Mesenchymal stem cell (in vitro differentiated cells and primary cell): Measurements from ENCODE around the gene RBFOX2.

ENCODE experiments used
- DNase-seq: peaks from one replicate; pipeline ENCODE4 v3.0.0-alpha.2; 2013
- H2AFZ ChIP-seq: one replicate; pipeline ENCODE4 v1.6.1; 2013; ENCODE audit warnings: low read depth, mild to moderate bottlenecking, control low read depth, inconsistent platforms, low read length, moderate library complexity
- H2AK5ac ChIP-seq: 2 replicates; pipeline ENCODE4 v1.6.1; 2013; ENCODE audit warnings: low read length, moderate library complexity, mild to moderate bottlenecking, inconsistent platforms; ENCODE audit not compliant: severe bottlenecking
- H2BK120ac ChIP-seq: one replicate; pipeline ENCODE4 v1.6.1; 2013; ENCODE audit warnings: low read depth, mild to moderate bottlenecking, inconsistent platforms, low read length, moderate library complexity
- H2BK12ac ChIP-seq, 2 experiments: one replicate each; pipeline ENCODE4 v1.6.1; 2013; ENCODE audit warnings: inconsistent platforms in 2 of 2, low read length in 2 of 2, mild to moderate bottlenecking in 2 of 2, moderate library complexity in 2 of 2, control low read depth in 1 of 2
- H2BK15ac ChIP-seq: one replicate; pipeline ENCODE4 v1.6.1; 2013; ENCODE audit warnings: mild to moderate bottlenecking, low read depth, inconsistent platforms; ENCODE audit not compliant: poor library complexity, severe bottlenecking
- H2BK5ac ChIP-seq: 2 replicates; pipeline ENCODE4 v1.6.1; 2013; ENCODE audit warnings: low read depth, mild to moderate bottlenecking, low read length, control low read depth, inconsistent platforms; ENCODE audit not compliant: poor library complexity, severe bottlenecking
- H3K14ac ChIP-seq, 2 experiments: one replicate each; pipeline ENCODE4 v1.6.1; 2013; ENCODE audit warnings: inconsistent platforms in 2 of 2, low read length in 2 of 2, control low read depth in 1 of 2, mild to moderate bottlenecking in 1 of 2, moderate library complexity in 1 of 2
- H3K18ac ChIP-seq, 2 experiments: one replicate each; pipeline ENCODE4 v1.6.1; 2013; ENCODE audit warnings: inconsistent platforms in 2 of 2, low read length in 2 of 2, control low read depth in 1 of 2, low read depth in 1 of 2, mild to moderate bottlenecking in 1 of 2
- H3K23ac ChIP-seq, 2 experiments: one replicate each; pipeline ENCODE4 v1.6.1; 2013; ENCODE audit warnings: inconsistent platforms in 2 of 2, low read length in 2 of 2, mild to moderate bottlenecking in 2 of 2, moderate library complexity in 2 of 2, control low read depth in 1 of 2
- H3K27ac ChIP-seq: 2 replicates; pipeline ENCODE4 v1.5.1; 2013; ENCODE audit warnings: mild to moderate bottlenecking, moderate library complexity, low read length, control low read depth, inconsistent platforms; ENCODE audit not compliant: poor library complexity, severe bottlenecking
- H3K27me3 ChIP-seq, 2 experiments: 2 replicates each; pipeline versions ENCODE4 v1.6.1 to v1.7.0; 2013; ENCODE audit warnings: low read length in 2 of 2, mild to moderate bottlenecking in 2 of 2, moderate library complexity in 2 of 2, control low read depth in 1 of 2, inconsistent platforms in 1 of 2; ENCODE audit not compliant: control insufficient read depth in 1 of 2, insufficient read depth in 1 of 2
- H3K36me3 ChIP-seq, 2 experiments: 2 replicates each; pipeline versions ENCODE4 v1.6.1 to v1.7.0; 2013; ENCODE audit warnings: low read length in 2 of 2, control low read depth in 1 of 2, inconsistent platforms in 1 of 2, low read depth in 1 of 2, mild to moderate bottlenecking in 1 of 2; ENCODE audit not compliant: insufficient read depth in 2 of 2, control insufficient read depth in 1 of 2
- H3K4ac ChIP-seq, 2 experiments: one replicate each; pipeline ENCODE4 v1.6.1; 2013; ENCODE audit warnings: inconsistent platforms in 2 of 2, low read length in 2 of 2, mild to moderate bottlenecking in 2 of 2, moderate library complexity in 2 of 2, control low read depth in 1 of 2, low read depth in 1 of 2
- H3K4me1 ChIP-seq: 2 replicates; pipeline ENCODE4 v1.6.1; 2013; ENCODE audit warnings: low read depth, low read length, control low read depth; ENCODE audit not compliant: control insufficient read depth, insufficient read depth
- H3K4me2 ChIP-seq: 2 replicates; pipeline ENCODE4 v1.6.1; 2013; ENCODE audit warnings: low read length, mild to moderate bottlenecking, inconsistent platforms; ENCODE audit not compliant: poor library complexity, severe bottlenecking
- H3K4me3 ChIP-seq, 2 experiments: 2 replicates each; pipeline versions ENCODE4 v1.5.1 to v1.7.0; 2013; ENCODE audit warnings: low read length in 2 of 2, mild to moderate bottlenecking in 2 of 2, control low read depth in 1 of 2, low read depth in 1 of 2; ENCODE audit not compliant: insufficient read depth in 1 of 2
- H3K79me1 ChIP-seq: replicated peaks from 2 replicates; pipeline ENCODE4 v1.6.1; 2013; ENCODE audit warnings: mild to moderate bottlenecking, control low read depth, low read length, inconsistent platforms; ENCODE audit not compliant: poor library complexity, severe bottlenecking
- H3K9ac ChIP-seq: 2 replicates; pipeline ENCODE4 v1.7.0; 2013; ENCODE audit warnings: mild to moderate bottlenecking, low read length, moderate library complexity
- H3K9me3 ChIP-seq: 2 replicates; pipeline ENCODE4 v1.7.0; 2013; ENCODE audit warnings: mild to moderate bottlenecking, low read length; ENCODE audit not compliant: control insufficient read depth
- H4K8ac ChIP-seq: one replicate; pipeline ENCODE4 v1.6.1; 2013; ENCODE audit warnings: inconsistent platforms, mild to moderate bottlenecking, low read length, moderate library complexity
- H4K91ac ChIP-seq: one replicate; pipeline ENCODE4 v1.6.1; 2013; ENCODE audit warnings: mild to moderate bottlenecking, low read length, inconsistent platforms
- WGBS: methylation state at CpG from one replicate; pipeline ENCODE4 v1.1.7; 2013; ENCODE audit warnings: mixed read lengths; 5-methylcytosine and 5-hydroxymethylcytosine counted together

Gene RBFOX2

DNA sequence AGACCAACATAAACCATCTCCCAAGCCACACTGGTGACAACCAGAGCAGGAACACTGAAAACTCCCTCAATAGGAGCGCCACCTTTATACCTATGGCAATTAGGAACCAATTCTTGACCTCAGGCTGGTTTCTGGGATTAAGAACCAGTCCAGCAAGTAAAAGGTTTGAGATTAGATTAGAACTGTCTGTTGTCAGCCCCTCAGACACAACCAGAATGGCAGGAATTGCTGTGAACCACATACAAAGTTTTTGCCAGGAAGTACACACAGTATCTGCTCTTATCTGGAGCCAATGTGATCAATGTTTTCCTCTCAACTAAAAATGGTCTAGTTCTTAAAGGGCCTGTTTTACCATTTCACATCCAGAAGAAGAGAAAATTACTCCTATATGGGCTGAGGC, 55.2 kb downstream of the RBFOX2 start:
- Histone ChIP-seq H4K8ac (no peak overlapping the region), H3K23ac (no peak overlapping the region), H3K14ac (no peak overlapping the region), H3K27ac (no peak overlapping the region), H3K27me3 (no peaks in the 10 kb centered on the region), H3K4me3 (no peak overlapping the region), H2BK120ac (no peak overlapping the region), H3K18ac (no peak overlapping the region), H3K4me2 (no peak overlapping the region), H3K4me1 (peaks cover 7% of the 10 kb centered on the region), H3K36me3 (peaks cover 0 to 2% of the 10 kb centered on the region in 2 experiments), H2AFZ (no peak overlapping the region), H3K9me3 (no peaks in the 10 kb centered on the region), H2BK5ac (no peak overlapping the region), H3K79me1 (peaks cover 29% of the 10 kb centered on the region), H3K4ac (no peak overlapping the region), H4K91ac (no peak overlapping the region), H3K9ac (peak overlapping the region; percentile 80), H2AK5ac (no peak overlapping the region), H2BK12ac (no peak overlapping the region), H2BK15ac (no peak overlapping the region)
- WGBS, result 100% methylated on average over 1 of the region's 1 CpG
- no peak for DNase-seq

DNA sequence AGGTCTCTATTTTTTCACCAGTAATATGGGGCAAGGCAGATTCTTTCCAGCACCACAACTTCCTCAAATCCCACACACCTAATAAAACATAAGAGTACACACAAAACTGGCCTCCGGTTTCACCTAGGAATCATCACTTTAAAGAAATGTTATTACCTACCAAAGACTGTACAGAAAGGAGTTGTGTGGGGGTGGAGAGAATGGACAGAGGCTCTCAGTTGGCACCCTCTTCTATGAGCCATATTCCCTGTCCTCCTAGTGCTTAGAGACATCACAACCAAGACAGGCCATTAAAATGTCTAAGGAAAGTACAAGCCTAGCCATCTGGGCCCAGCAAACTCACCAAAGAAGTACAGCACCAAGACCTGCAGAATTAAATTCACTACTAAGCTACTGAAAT, 56.1 kb downstream of the RBFOX2 start:
- Histone ChIP-seq H3K4ac (peak overlapping the region in 1 of 2 experiments; percentile 59), H3K4me1 (peaks cover 4% of the 10 kb centered on the region), H3K79me1 (peaks cover 25% of the 10 kb centered on the region), H4K91ac (no peak overlapping the region), H3K14ac (peak overlapping the region in 1 of 2 experiments; percentile 63), H3K23ac (no peak overlapping the region), H2BK5ac (no peak overlapping the region), H4K8ac (no peak overlapping the region), H3K18ac (peak overlapping the region in 1 of 2 experiments; percentile 18), H2BK120ac (peak overlapping the region; percentile 57), H3K36me3 (peaks cover 0 to 2% of the 10 kb centered on the region in 2 experiments), H3K27ac (no peak overlapping the region), H2AFZ (no peak overlapping the region), H3K9ac (peak overlapping the region; percentile 80), H3K4me3 (peak overlapping the region in 1 of 2 experiments; percentile 12), H2AK5ac (no peak overlapping the region), H3K9me3 (no peaks in the 10 kb centered on the region), H2BK15ac (no peak overlapping the region), H3K27me3 (no peaks in the 10 kb centered on the region), H2BK12ac (no peak overlapping the region), H3K4me2 (no peak overlapping the region)
- DNase-seq, result peak; percentile 38
- no CpG with 5 or more reads among the region's 1 CpG for WGBS

DNA sequence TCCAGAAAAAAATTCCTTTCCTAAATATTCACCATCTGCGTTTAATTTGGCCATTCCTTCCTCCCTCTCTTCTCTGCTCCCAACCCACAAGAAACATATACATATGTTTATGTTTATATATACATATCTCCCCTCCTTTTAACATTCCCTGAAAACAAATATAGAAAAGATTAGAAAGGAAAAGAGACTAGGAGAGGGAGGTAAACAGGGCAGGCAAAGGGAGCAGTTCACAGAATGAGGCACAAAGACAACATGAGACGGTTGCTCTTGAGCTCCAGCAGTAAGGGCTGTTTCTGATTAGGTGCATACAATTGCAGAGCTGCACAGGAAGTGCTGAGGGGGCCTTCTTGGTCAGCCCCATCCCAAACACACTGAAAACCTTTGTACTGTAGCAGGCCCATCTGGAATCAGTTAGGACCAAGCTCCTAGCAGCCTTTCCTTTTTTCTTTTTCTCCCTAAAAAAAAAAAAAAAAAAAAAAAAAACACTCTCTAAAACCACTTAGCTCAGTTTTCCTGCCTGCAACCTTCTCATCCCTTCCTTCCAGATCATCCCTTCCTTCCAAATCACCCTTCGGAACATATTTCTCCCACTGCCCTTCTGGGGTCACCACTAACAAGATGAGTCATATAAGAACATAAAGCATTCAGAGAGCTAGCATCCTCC, 57.0 kb downstream of the RBFOX2 start:
- DNase-seq, result peak; percentile 87
- 0% methylated on average over 2 of the region's 3 CpGs for WGBS
- Histone ChIP-seq H2BK15ac (no peak overlapping the region), H3K23ac (no peak overlapping the region), H3K79me1 (peaks cover 25% of the 10 kb centered on the region), H3K18ac (no peak overlapping the region), H3K4ac (no peak overlapping the region), H2BK120ac (no peak overlapping the region), H3K9me3 (no peaks in the 10 kb centered on the region), H4K91ac (no peak overlapping the region), H2AFZ (no peak overlapping the region), H3K4me3 (peak overlapping the region in 1 of 2 experiments; percentile 70), H3K4me1 (peaks cover 4% of the 10 kb centered on the region), H3K36me3 (peaks cover 0 to 2% of the 10 kb centered on the region in 2 experiments), H3K27ac (peak overlapping the region; percentile 41), H2BK5ac (no peak overlapping the region), H2BK12ac (no peak overlapping the region), H4K8ac (peak overlapping the region; percentile 79), H3K27me3 (no peaks in the 10 kb centered on the region), H3K4me2 (no peak overlapping the region), H3K9ac (peak overlapping the region; percentile 80), H2AK5ac (no peak overlapping the region), H3K14ac (no peak overlapping the region)

- WGBS, result 75% methylated on average over 3 of the region's 4 CpGs
- peak overlapping the region in 1 of 2 experiments; percentile 77 for H3K18ac ChIP-seq
- H3K14ac ChIP-seq, result peak overlapping the region in 1 of 2 experiments; percentile 95
- peak overlapping the region; percentile 80 for H3K9ac ChIP-seq
- no peaks in the 10 kb centered on the region for H3K9me3 ChIP-seq
- no peaks in the 10 kb centered on the region for H3K27me3 ChIP-seq
- H2BK120ac ChIP-seq, result no peak overlapping the region
- no peak overlapping the region for H2BK15ac ChIP-seq
- H3K4me3 ChIP-seq, result peak overlapping the region in 1 of 2 experiments; percentile 70
- no peak for DNase-seq
- no peak overlapping the region for H3K27ac ChIP-seq
- H2AFZ ChIP-seq, result no peak overlapping the region
- peak overlapping the region; percentile 83 to 96 for H2BK12ac ChIP-seq
- peak overlapping the region; percentile 67 for H2AK5ac ChIP-seq
- peaks cover 0 to 2% of the 10 kb centered on the region in 2 experiments for H3K36me3 ChIP-seq
- no peak overlapping the region for H3K4me2 ChIP-seq
- no peak overlapping the region for H4K91ac ChIP-seq
- H4K8ac ChIP-seq, result no peak overlapping the region
- H3K23ac ChIP-seq, result no peak overlapping the region
- peaks cover 22% of the 10 kb centered on the region for H3K79me1 ChIP-seq
- H3K4me1 ChIP-seq, result peaks cover 4% of the 10 kb centered on the region
- peak overlapping the region in 1 of 2 experiments; percentile 73 for H3K4ac ChIP-seq
- H2BK5ac ChIP-seq, result no peak overlapping the region
Observed at GRCh38 chr22:35970616-35971455, 57.8 kb downstream of the RBFOX2 start.
